Subcutaneous abdominal adipose tissue (tissue), 5 donors: ENCODE results near the gene BNC2.

Experiments used
- H3K27ac ChIP-seq: one replicate; pipeline ENCODE4 v1.7.0; 2013; ENCODE audit warnings: low read depth, mild to moderate bottlenecking, inconsistent platforms, low read length, moderate library complexity
- H3K27me3 ChIP-seq, 5 donors: one replicate each; pipeline ENCODE4 v1.7.0; 2013; ENCODE audit warnings: low read length in 5 of 5, inconsistent platforms in 1 of 5; ENCODE audit not compliant: control insufficient read depth in 5 of 5, insufficient read depth in 4 of 5
- H3K36me3 ChIP-seq, 5 donors: one replicate each; pipeline ENCODE4 v1.7.0; 2013; ENCODE audit warnings: low read length in 5 of 5; ENCODE audit not compliant: control insufficient read depth in 5 of 5, insufficient read depth in 5 of 5
- H3K4me1 ChIP-seq, 5 donors: one replicate each; pipeline ENCODE4 v1.7.0; 2013; ENCODE audit warnings: low read length in 5 of 5, mild to moderate bottlenecking in 3 of 5, moderate library complexity in 1 of 5; ENCODE audit not compliant: control insufficient read depth in 5 of 5, insufficient read depth in 5 of 5
- H3K4me3 ChIP-seq, 5 donors: one replicate each; pipeline ENCODE4 v1.7.0; 2013; ENCODE audit warnings: low read length in 5 of 5, low read depth in 1 of 5
- H3K9ac ChIP-seq, 5 donors: one replicate each; pipeline ENCODE4 v1.7.0; 2013; ENCODE audit warnings: low read length in 5 of 5, mild to moderate bottlenecking in 4 of 5, moderate library complexity in 3 of 5
- H3K9me3 ChIP-seq, 5 donors: one replicate each; pipeline ENCODE4 v1.7.0; 2013; ENCODE audit warnings: low read length in 5 of 5; ENCODE audit not compliant: control insufficient read depth in 5 of 5
- donor health status: healthy.
- donor health status: healthy.
- donor health status: healthy.
- donor health status: healthy.
- donor health status: healthy.

BNC2 gene

GRCh38 chr9:16371306-16371705 lies 499.2 kb downstream of the BNC2 start:
- no peak overlapping the region for H3K27ac ChIP-seq
- no peak overlapping the region for H3K9ac ChIP-seq
- no peaks in the 10 kb centered on the region for H3K27me3 ChIP-seq
- no peaks in the 10 kb centered on the region for H3K36me3 ChIP-seq
- no peaks in the 10 kb centered on the region for H3K4me1 ChIP-seq
- no peak overlapping the region for H3K4me3 ChIP-seq
- no peaks in the 10 kb centered on the region for H3K9me3 ChIP-seq

DNA sequence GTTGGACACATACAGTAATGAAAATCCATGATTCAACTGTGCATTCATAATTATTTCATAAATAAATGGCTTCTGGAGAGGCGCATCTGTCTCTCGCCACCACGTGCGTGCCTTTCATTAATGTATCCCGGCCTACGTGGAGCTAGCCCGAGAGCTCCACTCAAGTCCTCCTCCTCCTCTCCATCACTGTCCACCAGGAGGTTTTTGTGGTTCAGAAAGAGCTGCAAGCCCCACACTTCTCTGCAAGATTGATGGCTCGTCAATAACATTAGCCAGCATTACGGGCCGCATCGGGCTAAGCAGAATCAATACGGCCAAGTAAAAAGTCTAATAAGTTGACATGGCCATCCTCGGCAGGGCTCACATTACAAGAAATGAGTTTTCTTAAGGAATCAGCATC lies 499.8 kb downstream of the BNC2 start:
- Histone ChIP-seq H3K9me3 (no peaks in the 10 kb centered on the region), H3K27ac (no peak overlapping the region), H3K36me3 (no peaks in the 10 kb centered on the region), H3K4me1 (no peaks in the 10 kb centered on the region), H3K9ac (no peak overlapping the region), H3K27me3 (no peaks in the 10 kb centered on the region), H3K4me3 (no peak overlapping the region)

- Histone ChIP-seq H3K27me3 (no peaks in the 10 kb centered on the region), H3K9ac (no peak overlapping the region), H3K27ac (no peak overlapping the region), H3K36me3 (no peaks in the 10 kb centered on the region), H3K4me1 (peaks cover 0 to 7% (median 0%) of the 10 kb centered on the region in 5 donors), H3K4me3 (no peak overlapping the region), H3K9me3 (no peaks in the 10 kb centered on the region)
These were observed 501.0 kb downstream of the BNC2 start for GRCh38 chr9:16369427-16369826.

DNA sequence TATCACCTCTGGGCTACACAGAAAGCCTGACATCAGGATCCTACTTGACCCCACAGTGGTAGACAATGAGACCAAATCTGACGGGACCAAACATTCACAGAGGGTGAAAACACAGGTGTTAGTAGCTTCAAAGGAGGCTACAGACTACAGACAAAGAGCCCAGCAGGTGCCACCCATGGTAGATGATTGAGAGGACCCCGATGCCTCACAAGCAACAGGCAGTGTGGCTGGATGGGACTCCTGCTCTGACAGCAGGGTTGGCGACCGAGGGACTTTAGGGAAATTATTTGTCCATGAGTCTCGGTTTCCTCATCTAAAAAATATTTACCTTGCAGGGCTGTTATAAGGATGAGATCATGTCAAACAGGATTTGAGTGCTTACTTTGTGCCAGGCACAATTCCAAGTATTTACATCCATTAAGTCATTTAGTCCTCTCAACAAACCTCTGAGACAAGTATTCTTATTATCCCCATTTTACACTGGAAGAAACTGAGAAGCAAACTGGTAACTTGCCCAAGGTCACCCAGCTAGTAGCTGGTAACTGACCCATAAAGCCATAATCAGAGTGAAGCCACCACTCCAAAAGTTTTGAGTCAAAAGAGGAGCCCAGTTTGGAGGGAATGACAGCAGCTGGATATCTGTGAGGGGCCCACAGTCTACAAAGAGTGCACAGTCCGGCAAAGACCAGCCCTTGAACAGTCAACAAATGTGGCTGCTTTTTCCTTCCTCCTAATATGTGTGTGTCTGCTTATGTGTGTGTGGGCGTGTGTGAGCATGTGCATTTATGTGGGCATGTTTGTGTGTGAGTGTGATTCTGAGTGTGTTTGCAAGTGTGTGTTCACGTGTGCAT lies 502.0 kb downstream of the BNC2 start:
- Histone ChIP-seq H3K9ac (no peak overlapping the region), H3K27me3 (no peaks in the 10 kb centered on the region), H3K36me3 (no peaks in the 10 kb centered on the region), H3K4me1 (peaks cover 0 to 14% (median 0%) of the 10 kb centered on the region in 5 donors), H3K9me3 (no peaks in the 10 kb centered on the region), H3K27ac (no peak overlapping the region), H3K4me3 (no peak overlapping the region)

DNA sequence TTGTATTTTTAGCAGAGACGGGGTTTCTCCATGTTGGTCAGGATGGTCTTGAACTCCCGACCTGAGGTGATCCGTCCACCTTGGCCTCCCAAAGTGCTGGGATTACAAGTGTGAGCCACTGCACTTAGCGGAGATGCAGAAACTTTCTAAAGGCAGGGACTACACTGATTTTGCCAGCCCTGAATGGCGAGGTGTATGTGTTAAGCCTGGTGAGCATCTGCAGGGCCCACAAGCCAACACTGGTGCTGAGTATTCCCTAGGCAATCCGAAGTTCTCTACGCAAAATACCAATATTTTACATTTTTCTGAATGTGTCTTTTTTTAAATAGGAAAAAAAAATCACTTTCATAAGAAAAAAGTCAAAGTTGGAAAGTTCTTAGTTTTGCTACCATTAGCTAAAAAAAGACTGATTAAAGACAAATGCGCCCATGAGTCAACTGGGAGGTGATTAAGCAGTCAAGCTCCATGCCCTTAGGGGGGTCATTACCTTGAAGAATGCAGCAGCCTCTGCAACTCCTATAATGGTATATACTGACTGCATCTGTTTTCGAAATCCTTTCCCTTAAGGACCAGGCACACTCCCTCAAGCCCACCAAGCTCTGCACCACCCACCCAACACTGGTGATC lies 502.8 kb downstream of the BNC2 start:
- Histone ChIP-seq H3K4me3 (no peak overlapping the region), H3K9ac (no peak overlapping the region), H3K27me3 (no peaks in the 10 kb centered on the region), H3K4me1 (peaks cover 0 to 22% (median 0%) of the 10 kb centered on the region in 5 donors), H3K27ac (no peak overlapping the region), H3K9me3 (no peaks in the 10 kb centered on the region), H3K36me3 (no peaks in the 10 kb centered on the region)

DNA sequence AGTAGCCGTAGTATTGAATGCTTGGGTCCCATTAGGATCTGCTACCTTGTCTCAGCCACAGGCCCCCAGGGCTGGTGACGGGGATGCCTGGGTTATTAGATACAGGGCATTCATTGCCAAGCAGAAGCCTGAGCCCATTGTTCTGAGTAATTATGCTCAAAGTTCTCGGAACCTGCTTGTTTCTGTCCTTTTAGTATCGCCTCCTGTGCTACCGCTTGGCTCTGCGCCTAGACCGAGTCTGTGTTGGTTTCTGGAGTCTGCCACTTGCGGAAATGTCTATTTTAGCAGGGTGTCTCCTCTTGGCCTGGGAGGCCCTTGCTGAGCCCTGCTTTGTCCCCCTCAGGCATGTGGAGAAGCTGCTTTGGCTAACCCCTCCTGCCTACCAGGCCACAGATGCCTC lies 506.1 kb downstream of the BNC2 start:
- peaks cover 0 to 28% (median 0%) of the 10 kb centered on the region in 5 donors for H3K4me1 ChIP-seq
- peak overlapping the region; percentile 63 for H3K27ac ChIP-seq
- H3K27me3 ChIP-seq = no peaks in the 10 kb centered on the region
- H3K9ac ChIP-seq = no peak overlapping the region
- no peak overlapping the region for H3K4me3 ChIP-seq
- no peaks in the 10 kb centered on the region for H3K36me3 ChIP-seq
- no peaks in the 10 kb centered on the region for H3K9me3 ChIP-seq

GRCh38 chr9:16363916-16364315 lies 506.6 kb downstream of the BNC2 start:
- Histone ChIP-seq H3K4me3 (no peak overlapping the region), H3K9me3 (no peaks in the 10 kb centered on the region), H3K4me1 (peaks cover 0 to 28% (median 0%) of the 10 kb centered on the region in 5 donors), H3K36me3 (no peaks in the 10 kb centered on the region), H3K9ac (no peak overlapping the region), H3K27me3 (no peaks in the 10 kb centered on the region), H3K27ac (peak overlapping the region; percentile 63)

DNA sequence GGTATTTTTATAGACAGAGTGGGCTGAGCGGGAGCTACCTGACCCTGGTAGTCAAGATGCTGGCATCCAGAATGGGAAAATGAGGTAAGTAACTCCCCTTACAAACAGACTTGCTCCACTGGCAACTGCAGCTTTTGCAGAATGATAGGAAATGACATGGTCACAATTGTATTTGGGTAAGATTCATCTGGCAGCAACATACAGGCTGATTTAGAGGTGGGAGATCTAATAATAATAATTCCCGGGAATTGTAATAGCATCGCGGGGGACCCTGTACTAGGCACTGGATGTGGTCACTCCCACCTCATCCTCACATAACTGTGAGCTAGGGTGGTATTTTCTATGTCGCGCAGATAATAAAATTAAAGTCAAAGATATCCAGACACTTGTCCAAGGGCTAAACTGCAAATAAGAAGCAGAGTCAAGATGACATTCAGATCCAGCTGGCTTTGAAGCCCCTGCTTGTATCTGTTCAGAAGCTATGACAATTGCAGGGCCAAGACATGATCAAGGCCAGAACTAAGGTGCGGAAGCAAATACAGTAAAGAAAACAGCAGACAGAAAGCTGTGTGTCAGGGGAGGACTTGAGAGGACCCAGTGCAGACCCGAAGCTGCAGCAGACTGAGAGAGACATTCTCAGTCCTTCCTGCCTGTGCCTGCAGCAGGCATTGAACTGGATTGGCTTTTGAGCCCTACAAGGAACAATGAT lies 507.2 kb downstream of the BNC2 start:
- Histone ChIP-seq H3K27ac (no peak overlapping the region), H3K9ac (no peak overlapping the region), H3K27me3 (no peaks in the 10 kb centered on the region), H3K9me3 (no peaks in the 10 kb centered on the region), H3K4me3 (no peak overlapping the region), H3K36me3 (no peaks in the 10 kb centered on the region), H3K4me1 (peaks cover 0 to 28% (median 0%) of the 10 kb centered on the region in 5 donors)

GRCh38 chr9:16361939-16362338 lies 508.5 kb downstream of the BNC2 start:
- Histone ChIP-seq H3K4me3 (no peak overlapping the region), H3K36me3 (no peaks in the 10 kb centered on the region), H3K9ac (no peak overlapping the region), H3K27ac (no peak overlapping the region), H3K9me3 (no peaks in the 10 kb centered on the region), H3K27me3 (no peaks in the 10 kb centered on the region), H3K4me1 (peaks cover 0 to 32% (median 0%) of the 10 kb centered on the region in 5 donors)

DNA sequence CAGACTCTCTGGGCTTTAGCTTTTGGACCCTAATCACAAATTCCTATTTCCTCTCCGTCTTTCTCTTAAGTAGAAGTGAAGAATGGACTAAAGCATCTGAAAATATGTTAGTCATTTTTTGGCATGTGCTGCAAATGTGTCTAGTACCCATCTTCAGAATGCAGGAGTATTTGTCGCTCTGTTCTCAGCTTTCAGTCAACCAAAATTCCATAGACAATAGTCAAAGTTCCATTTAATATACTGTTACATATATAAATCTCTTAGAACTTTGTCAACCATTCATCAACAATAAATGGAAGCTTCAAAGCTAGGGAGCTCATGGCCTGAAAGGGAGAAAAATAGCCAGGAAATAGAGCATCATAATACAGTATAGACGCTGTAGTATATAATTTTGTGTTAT lies 509.4 kb downstream of the BNC2 start:
- Histone ChIP-seq H3K9me3 (no peaks in the 10 kb centered on the region), H3K4me1 (peaks cover 0 to 32% (median 0%) of the 10 kb centered on the region in 5 donors), H3K27ac (no peak overlapping the region), H3K4me3 (no peak overlapping the region), H3K27me3 (no peaks in the 10 kb centered on the region), H3K36me3 (no peaks in the 10 kb centered on the region), H3K9ac (no peak overlapping the region)
